ENCODE measurements around the gene GGT7. TPM values are rescaled to one million over a fixed set of nuclear protein-coding genes. Genes with fewer than 3 reads are reported as not detected.

Gene GGT7
- total and polyA plus RNA-seq, 9 of the 15 experiments (the other 6 are each of a cell fraction or from before 2014, with no cell fraction given) = 0.04 to 18.3 (median 5.9) TPM

DNA sequence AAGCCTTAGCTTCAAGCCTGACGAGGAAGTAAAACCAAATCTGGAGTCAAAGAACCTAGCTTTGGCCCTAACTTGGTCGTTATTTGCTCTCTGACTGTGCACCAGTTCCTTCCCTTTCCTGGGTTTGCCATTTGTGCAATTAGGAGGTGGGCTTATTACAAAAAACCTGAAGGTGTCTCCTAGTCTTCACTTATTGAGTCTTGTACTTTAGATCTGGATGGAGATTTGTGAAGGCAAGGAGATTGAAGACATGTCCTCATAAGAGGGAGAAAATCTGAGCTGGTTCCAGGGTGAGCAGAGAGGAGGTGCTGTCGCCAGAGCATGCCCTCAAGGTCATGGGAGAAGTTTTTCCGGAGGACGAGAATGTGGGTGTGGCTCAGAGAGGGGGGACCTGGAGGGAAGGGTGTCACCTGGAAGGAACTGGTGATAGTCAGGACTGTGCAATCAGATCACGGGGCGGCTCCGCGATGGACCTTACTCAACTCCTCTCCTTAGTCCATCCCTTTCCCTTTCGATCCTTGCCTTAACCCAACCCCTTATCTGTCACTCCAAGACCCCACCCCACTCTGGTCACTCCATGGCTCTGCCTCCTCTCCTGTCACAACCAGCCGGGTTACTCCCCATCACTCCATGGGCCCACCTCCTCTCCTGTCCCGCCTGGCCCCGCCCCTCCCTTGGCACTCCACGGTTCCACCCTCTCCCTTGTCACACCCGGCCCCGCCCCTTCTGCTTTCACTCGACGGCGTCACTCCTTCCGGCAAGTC is 3.2 kb upstream of the GGT7 start (continued):
- TF ChIP-seq ATF6 (CRISPR knock-in tag; IDR thresholded peaks at IDR 0.05) (0 out of 2 replicates have a peak, but pooled peaks have one; percentile 6), ZNF668 (CRISPR knock-in tag; IDR thresholded peaks at IDR 0.05) (no peak), SRSF9 (IDR thresholded peaks at IDR 0.05; ENCODE audit: borderline replicate concordance, low read depth, low read length) (no peak), TBP (optimal IDR thresholded peaks at IDR 0.05; ENCODE audit: low read depth, low read length) (no peak), CTCF (IDR thresholded peaks at IDR 0.05 in 2 of 3, conservative IDR thresholded peaks at IDR 0.05 in 1 of 3; ENCODE audit: insufficient read depth in 2 of 3, low read depth in 1 of 3, low read length in 3 of 3) (peak; percentile 47 to 52 (median 51); a peak in 3 of 6 replicates), PRDM10 (IDR thresholded peaks at IDR 0.05; ENCODE audit: partially characterized antibody) (peak; percentile 96), POLR2AphosphoS5 (IDR thresholded peaks at IDR 0.05; ENCODE audit: control insufficient read depth, insufficient read depth, low read depth, low read length) (no peak), IRF2 (CRISPR knock-in tag; IDR thresholded peaks at IDR 0.05) (no peak), CC2D1A (IDR thresholded peaks at IDR 0.05) (no peak), TCF3 (CRISPR knock-in tag; IDR thresholded peaks at IDR 0.05) (no peak), TOE1 (IDR thresholded peaks at IDR 0.05; ENCODE audit: borderline replicate concordance) (peak; percentile 66; the same call in 1 of the 2 replicates), TOE1 (CRISPR knock-in tag; IDR thresholded peaks at IDR 0.05; ENCODE audit: borderline replicate concordance, low read depth) (no peak), ILF3 (IDR thresholded peaks at IDR 0.05; ENCODE audit: borderline replicate concordance) (no peak), DMBX1 (CRISPR knock-in tag; IDR thresholded peaks at IDR 0.05; ENCODE audit: borderline replicate concordance) (no peak), NBN (IDR thresholded peaks at IDR 0.05; ENCODE audit: low read depth) (no peak; the same call in 1 of the 2 replicates), MCM7 (IDR thresholded peaks at IDR 0.05) (no peak)
- TF ChIP-seq, protein P1, sequence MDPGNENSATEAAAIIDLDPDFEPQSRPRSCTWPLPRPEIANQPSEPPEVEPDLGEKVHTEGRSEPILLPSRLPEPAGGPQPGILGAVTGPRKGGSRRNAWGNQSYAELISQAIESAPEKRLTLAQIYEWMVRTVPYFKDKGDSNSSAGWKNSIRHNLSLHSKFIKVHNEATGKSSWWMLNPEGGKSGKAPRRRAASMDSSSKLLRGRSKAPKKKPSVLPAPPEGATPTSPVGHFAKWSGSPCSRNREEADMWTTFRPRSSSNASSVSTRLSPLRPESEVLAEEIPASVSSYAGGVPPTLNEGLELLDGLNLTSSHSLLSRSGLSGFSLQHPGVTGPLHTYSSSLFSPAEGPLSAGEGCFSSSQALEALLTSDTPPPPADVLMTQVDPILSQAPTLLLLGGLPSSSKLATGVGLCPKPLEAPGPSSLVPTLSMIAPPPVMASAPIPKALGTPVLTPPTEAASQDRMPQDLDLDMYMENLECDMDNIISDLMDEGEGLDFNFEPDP (CRISPR knock-in tag; IDR thresholded peaks at IDR 0.05) = no peak
